Neural progenitor cell (in vitro differentiated cells): Measurements from ENCODE around the gene ERCC5. TPM values are rescaled to one million over a fixed set of nuclear protein-coding genes. Genes with fewer than 3 reads are reported as not detected.

ENCODE experiments used
- DNase-seq: peaks from one replicate; pipeline ENCODE4 v3.0.0-alpha.2; 2016; ENCODE audit warnings: low spot score
- H2AFZ ChIP-seq: fragments of 200-600 bp; sonication (generic); replicated peaks from 2 replicates; pipeline ENCODE4 v1.6.1; 2016; ENCODE audit warnings: antibody characterized with exemption
- H3F3A ChIP-seq: fragments of 200-600 bp; sonication (generic); 2 replicates; pipeline ENCODE4 v1.6.1; 2016; ENCODE audit warnings: antibody characterized with exemption, low read depth
- H3K27ac ChIP-seq: fragments of 200-600 bp; sonication (generic); 2 replicates; pipeline ENCODE4 v1.5.1; 2016; ENCODE audit warnings: mild to moderate bottlenecking
- H3K27me3 ChIP-seq: fragments of 200-600 bp; sonication (generic); 2 replicates; pipeline ENCODE4 v1.6.1; 2016; ENCODE audit warnings: mild to moderate bottlenecking, moderate library complexity
- H3K36me3 ChIP-seq: fragments of 200-600 bp; sonication (generic); 2 replicates; pipeline ENCODE4 v1.5.1; 2016
- H3K4me1 ChIP-seq: fragments of 200-600 bp; sonication (generic); 2 replicates; pipeline ENCODE4 v1.6.1; 2016; ENCODE audit warnings: mixed run types
- H3K4me2 ChIP-seq: fragments of 200-600 bp; sonication (generic); 2 replicates; pipeline ENCODE4 v1.6.1; 2016
- H3K4me3 ChIP-seq: fragments of 200-600 bp; sonication (generic); 2 replicates; pipeline ENCODE4 v1.5.1; 2016
- H3K79me2 ChIP-seq: fragments of 200-600 bp; sonication (generic); 2 replicates; pipeline ENCODE4 v1.6.1; 2016; ENCODE audit warnings: low read depth
- H3K9ac ChIP-seq: fragments of 200-600 bp; sonication (generic); 2 replicates; pipeline ENCODE4 v1.6.1; 2016
- H3K9me3 ChIP-seq: fragments of 200-600 bp; sonication (generic); 2 replicates; pipeline ENCODE4 v1.5.1; 2016; ENCODE audit warnings: low read depth
- H4K20me1 ChIP-seq: fragments of 200-600 bp; sonication (generic); 2 replicates; pipeline ENCODE4 v1.6.1; 2016; ENCODE audit warnings: low read depth
- H3K27ac Mint-ChIP-seq: 3 replicates; pipeline ENCODE4 v1.8.0; 2021; ENCODE audit warnings: mixed read lengths
- H3K27me3 Mint-ChIP-seq: 2 replicates; pipeline ENCODE4 v1.8.0; 2022; ENCODE audit warnings: low read depth, mild to moderate bottlenecking, inconsistent platforms, moderate library complexity, mixed read lengths; ENCODE audit not compliant: insufficient read depth
- H3K36me3 Mint-ChIP-seq: 3 replicates; pipeline ENCODE4 v1.8.0; 2021; ENCODE audit warnings: mixed read lengths
- H3K4me1 Mint-ChIP-seq: 3 replicates; pipeline ENCODE4 v1.8.0; 2021; ENCODE audit warnings: mixed read lengths
- H3K4me3 Mint-ChIP-seq: 3 replicates; pipeline ENCODE4 v1.8.0; 2021; ENCODE audit warnings: mild to moderate bottlenecking, moderate library complexity, mixed read lengths
- H3K9me3 Mint-ChIP-seq: 3 replicates; pipeline ENCODE4 v1.8.0; 2020; ENCODE audit warnings: mixed read lengths
- EZH2 ChIP-seq: fragments of 200-600 bp; sonication (generic); IDR thresholded peaks from 2 replicates; pipeline ENCODE4 v1.6.1; 2017; ENCODE audit warnings: antibody characterized with exemption, mild to moderate bottlenecking, moderate library complexity
- EZH2phosphoT487 ChIP-seq: fragments of 200-600 bp; sonication (generic); IDR thresholded peaks from 2 replicates; pipeline ENCODE4 v1.6.1; 2017; ENCODE audit warnings: antibody characterized with exemption
- total RNA-seq: library from RNA; depleted of rRNA; stranded (reverse); fragments of >200 nt; gene quantifications from 2 replicates; pipeline ENCODE4 v1.2.3, GENCODE V29; 2015; ENCODE audit warnings: low replicate concordance
- TF ChIP-seq, protein P1 (sequence below): fragments of 200-600 bp; sonication (generic); IDR thresholded peaks from 2 replicates; pipeline ENCODE4 v1.5.1; 2017; ENCODE audit warnings: antibody characterized with exemption, mild to moderate bottlenecking

ERCC5 gene
- total RNA-seq, 1 donor from 2014 or later = 35.1 TPM

DNA sequence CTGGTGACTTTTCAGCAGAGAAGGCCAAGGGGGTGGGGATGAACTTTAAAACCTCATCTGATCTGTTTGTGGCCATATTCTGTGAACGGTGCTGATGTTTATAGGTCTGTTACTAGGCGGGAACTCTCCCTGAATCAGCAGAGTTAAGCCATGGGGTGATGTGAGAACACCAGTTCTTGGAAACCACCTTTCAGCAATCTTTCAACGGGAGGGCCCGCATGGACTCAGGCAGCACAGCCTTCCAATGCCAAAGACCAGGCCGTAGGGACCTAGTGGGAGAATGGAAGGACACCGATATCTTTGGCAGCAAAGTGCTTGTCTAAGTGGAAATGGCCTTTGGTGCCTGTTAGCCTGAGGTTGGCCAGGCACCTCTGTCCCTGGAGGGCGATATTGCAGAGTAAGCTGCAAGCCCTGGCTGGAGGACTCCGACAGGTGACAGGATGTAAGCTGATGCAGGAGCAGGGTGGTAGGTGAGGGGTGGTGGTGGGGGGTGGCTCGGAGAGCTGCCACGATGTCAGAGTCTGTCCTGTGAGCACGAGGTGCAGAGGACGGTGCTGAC is 57.0 kb downstream of the ERCC5 start:
- DNase-seq = no peak
- no peaks in the 10 kb centered on the region for H3F3A ChIP-seq
- H3K36me3 Mint-ChIP-seq = no peaks in the 10 kb centered on the region
- no peak overlapping the region for H3K9ac ChIP-seq
- H3K4me2 ChIP-seq = no peak overlapping the region
- H3K27me3 ChIP-seq = no peaks in the 10 kb centered on the region
- TF ChIP-seq EZH2phosphoT487 (no peak), EZH2 (no peak)
- TF ChIP-seq, protein P1, sequence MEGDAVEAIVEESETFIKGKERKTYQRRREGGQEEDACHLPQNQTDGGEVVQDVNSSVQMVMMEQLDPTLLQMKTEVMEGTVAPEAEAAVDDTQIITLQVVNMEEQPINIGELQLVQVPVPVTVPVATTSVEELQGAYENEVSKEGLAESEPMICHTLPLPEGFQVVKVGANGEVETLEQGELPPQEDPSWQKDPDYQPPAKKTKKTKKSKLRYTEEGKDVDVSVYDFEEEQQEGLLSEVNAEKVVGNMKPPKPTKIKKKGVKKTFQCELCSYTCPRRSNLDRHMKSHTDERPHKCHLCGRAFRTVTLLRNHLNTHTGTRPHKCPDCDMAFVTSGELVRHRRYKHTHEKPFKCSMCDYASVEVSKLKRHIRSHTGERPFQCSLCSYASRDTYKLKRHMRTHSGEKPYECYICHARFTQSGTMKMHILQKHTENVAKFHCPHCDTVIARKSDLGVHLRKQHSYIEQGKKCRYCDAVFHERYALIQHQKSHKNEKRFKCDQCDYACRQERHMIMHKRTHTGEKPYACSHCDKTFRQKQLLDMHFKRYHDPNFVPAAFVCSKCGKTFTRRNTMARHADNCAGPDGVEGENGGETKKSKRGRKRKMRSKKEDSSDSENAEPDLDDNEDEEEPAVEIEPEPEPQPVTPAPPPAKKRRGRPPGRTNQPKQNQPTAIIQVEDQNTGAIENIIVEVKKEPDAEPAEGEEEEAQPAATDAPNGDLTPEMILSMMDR = no peak
- H3K4me1 Mint-ChIP-seq = peaks cover 5% of the 10 kb centered on the region
- H4K20me1 ChIP-seq = no peaks in the 10 kb centered on the region
- peak overlapping the region; percentile 36 for H2AFZ ChIP-seq
- H3K9me3 ChIP-seq = no peaks in the 10 kb centered on the region
- no peaks in the 10 kb centered on the region for H3K79me2 ChIP-seq
- no peaks in the 10 kb centered on the region for H3K36me3 ChIP-seq
- H3K4me3 Mint-ChIP-seq = no peak overlapping the region
- no peak overlapping the region for H3K27ac Mint-ChIP-seq
- H3K27ac ChIP-seq = no peak overlapping the region
- H3K4me3 ChIP-seq = no peak overlapping the region
- H3K4me1 ChIP-seq = no peaks in the 10 kb centered on the region
- peaks cover 7% of the 10 kb centered on the region for H3K27me3 Mint-ChIP-seq
- no peaks in the 10 kb centered on the region for H3K9me3 Mint-ChIP-seq

DNA sequence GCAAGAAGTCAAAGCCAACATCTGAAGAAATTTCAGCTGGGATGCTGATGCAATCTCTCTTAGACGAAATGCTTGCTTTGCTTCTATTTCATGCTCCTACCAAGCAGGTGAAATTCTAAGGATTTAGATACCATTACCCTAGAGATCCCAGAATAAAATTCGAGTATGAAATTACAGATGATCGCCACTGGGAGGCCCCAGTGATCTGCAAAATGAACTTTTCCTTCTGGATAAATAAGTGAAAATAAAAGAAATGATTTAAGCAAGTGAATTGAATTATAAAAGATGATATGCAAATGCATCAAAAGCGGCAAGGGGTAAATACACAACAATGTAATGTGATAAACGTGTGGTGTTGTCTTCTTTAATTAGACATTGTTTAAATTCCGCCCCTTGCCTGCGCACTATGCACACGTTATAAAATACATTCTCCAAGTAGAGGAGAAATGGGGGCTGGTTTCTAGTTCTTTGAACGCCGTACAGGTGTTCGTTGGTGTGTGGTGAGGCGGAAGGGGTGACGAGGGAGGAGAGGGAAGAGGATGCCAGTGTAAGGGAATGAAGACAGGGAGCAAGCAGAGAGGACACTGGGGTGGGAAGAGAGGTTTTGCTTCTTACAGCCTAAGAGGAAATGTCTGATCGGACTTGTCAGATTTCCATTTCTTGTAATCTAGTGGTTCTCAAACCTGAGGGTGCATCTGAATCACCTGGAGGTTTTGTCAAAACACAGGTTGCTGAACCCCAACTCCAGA is 58.0 kb downstream of the ERCC5 start:
- no peak overlapping the region for H3K27ac ChIP-seq
- no peaks in the 10 kb centered on the region for H3K9me3 ChIP-seq
- no peaks in the 10 kb centered on the region for H3K9me3 Mint-ChIP-seq
- peaks cover 5% of the 10 kb centered on the region for H3K4me1 Mint-ChIP-seq
- peak overlapping the region; percentile 70 for H3K27ac Mint-ChIP-seq
- no peak overlapping the region for H3K4me3 ChIP-seq
- H3F3A ChIP-seq = no peaks in the 10 kb centered on the region
- H3K36me3 Mint-ChIP-seq = no peaks in the 10 kb centered on the region
- DNase-seq = peak; percentile 28
- no peaks in the 10 kb centered on the region for H3K79me2 ChIP-seq
- no peaks in the 10 kb centered on the region for H4K20me1 ChIP-seq
- no peak overlapping the region for H3K9ac ChIP-seq
- no peaks in the 10 kb centered on the region for H3K36me3 ChIP-seq
- no peaks in the 10 kb centered on the region for H3K4me1 ChIP-seq
- H2AFZ ChIP-seq = peak overlapping the region; percentile 46
- no peak overlapping the region for H3K4me2 ChIP-seq
- no peak for TF ChIP-seq EZH2
- TF ChIP-seq, protein P1 = peak; percentile 73
- TF ChIP-seq EZH2phosphoT487 = no peak
- H3K27me3 ChIP-seq = no peaks in the 10 kb centered on the region
- no peak overlapping the region for H3K4me3 Mint-ChIP-seq
- H3K27me3 Mint-ChIP-seq = peaks cover 4% of the 10 kb centered on the region

DNA sequence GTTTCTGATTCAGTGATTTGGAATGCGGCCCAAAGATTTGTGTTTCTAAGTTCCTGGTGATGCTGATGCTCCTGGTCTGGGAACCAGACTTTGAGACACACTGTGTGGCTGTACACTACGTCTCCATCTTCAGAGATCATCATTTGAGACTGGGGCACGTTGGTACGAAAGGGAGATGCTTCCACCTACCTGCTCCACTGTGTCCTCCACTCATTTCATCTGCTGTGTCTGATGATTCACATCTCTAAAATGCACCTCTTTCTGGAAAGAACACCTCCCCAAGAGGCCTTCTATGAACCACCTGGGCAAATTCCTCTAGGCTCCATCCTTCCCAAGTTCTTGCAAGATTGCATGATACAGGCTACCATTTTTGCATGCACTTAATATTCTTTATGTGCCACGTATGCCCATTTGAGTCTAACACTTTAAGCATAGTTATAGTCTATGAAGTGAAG is 58.6 kb downstream of the ERCC5 start:
- Histone ChIP-seq H3K9me3 (no peaks in the 10 kb centered on the region), H3K27ac (no peak overlapping the region), H3F3A (no peaks in the 10 kb centered on the region), H3K4me3 (no peak overlapping the region), H4K20me1 (no peaks in the 10 kb centered on the region), H3K9ac (no peak overlapping the region), H3K27me3 (no peaks in the 10 kb centered on the region), H3K4me2 (no peak overlapping the region), H3K4me1 (no peaks in the 10 kb centered on the region), H2AFZ (no peak overlapping the region), H3K36me3 (no peaks in the 10 kb centered on the region), H3K79me2 (no peaks in the 10 kb centered on the region)
- H3K27ac Mint-ChIP-seq = no peak overlapping the region
- no peak for DNase-seq
- peaks cover 4% of the 10 kb centered on the region for H3K27me3 Mint-ChIP-seq
- H3K4me3 Mint-ChIP-seq = no peak overlapping the region
- H3K4me1 Mint-ChIP-seq = peaks cover 5% of the 10 kb centered on the region
- H3K36me3 Mint-ChIP-seq = no peaks in the 10 kb centered on the region
- H3K9me3 Mint-ChIP-seq = no peaks in the 10 kb centered on the region
- TF ChIP-seq, protein P1 = no peak
- TF ChIP-seq EZH2phosphoT487 (no peak), EZH2 (no peak)
